ENCODE measurements around the gene BCAR3.
"Not testable (repeated sequence)": the region's sequence is repeated elsewhere in the genome, so short reads cannot be mapped to it uniquely, and the experiment has no call there.

Gene BCAR3

DNA sequence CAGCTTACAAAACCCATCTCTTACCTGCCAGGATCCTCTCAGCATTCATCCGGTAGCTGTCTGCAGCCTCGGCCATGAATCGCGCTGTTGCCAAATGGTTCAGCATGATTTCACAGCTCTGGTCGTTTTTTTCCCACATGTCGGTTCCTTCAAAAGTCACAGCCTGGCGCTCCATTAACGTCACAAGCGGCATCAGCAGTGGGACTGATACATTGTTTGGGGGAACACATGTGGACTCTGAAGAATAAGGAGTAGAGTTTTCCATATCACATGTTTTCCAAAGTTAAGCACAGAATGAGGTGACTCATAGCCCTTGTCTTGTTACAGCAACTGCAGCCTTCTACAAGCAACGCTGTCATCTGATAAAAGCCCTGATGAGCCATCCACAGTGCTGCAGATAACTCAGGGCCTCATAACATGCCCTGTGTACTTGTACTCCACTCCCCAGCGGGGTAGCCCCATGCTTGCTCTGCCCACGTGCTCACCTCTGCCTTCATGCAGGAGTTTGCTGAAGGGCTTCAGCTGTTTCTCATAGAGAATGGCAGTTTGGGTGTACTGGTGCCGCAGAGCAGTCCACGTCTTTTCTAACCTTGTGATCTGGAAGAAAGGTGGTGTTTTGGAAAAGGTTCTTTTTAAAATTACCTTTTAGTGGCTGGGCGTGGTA lies 114.2 kb downstream of the BCAR3 start:
- DNase-seq (ENCODE audit: extremely low spot score, insufficient read length, low read depth) = no peak
- FAIRE-seq = no peak

DNA sequence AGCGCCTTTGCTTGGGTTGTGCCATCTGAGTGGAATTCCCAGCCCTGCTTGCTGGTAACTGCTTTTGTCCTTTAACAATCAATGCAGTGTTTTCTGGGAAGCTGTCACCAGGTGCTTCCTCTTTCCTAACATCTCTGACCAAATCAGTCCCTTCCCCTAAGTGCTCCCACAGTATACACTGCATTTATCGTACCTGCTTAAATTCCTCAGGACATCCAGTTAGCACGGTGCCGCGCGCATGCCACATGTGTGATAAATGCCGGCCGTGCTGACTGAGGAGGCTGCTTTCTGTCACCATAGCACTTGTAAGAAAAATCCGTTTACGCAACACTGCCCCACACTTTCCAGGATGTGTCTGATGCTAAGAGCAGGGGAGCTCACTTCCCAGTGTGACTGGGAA lies 115.4 kb downstream of the BCAR3 start:
- FAIRE-seq = no peak
- DNase-seq (ENCODE audit: extremely low spot score, insufficient read length, low read depth) = no peak

DNA sequence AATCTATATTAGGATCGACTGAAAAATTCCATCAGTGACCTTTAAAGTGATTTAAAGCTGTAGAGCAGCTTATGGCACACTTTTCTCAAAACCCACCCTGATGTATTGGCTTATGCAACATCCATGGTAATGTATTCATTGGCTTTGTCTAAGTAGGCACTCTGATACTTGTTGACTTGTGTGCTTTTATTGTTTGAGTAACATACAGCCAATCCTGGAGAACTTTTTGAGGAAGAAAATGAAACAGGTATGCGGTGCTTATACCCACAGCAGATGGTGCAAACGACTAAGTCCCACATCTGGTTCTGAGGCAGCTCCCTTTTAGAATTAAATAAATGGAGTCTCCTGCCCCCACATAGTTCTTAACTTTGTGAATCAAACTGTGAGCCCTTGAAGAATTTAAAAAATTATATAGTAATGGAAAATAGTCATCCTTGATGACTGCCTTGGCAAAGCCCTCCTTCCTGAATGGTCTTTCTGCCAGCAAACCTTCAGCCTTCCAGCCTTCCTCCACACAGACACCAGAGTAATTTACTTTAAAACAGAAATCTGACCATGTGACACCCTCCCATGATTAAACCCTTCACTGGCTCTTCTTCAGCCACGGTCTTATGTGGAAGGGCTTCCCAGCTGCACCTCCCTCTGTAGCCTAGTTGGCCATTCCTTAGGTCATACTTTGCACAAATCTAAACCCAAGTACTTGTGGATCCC lies 116.0 kb downstream of the BCAR3 start:
- no peak for DNase-seq (ENCODE audit: extremely low spot score, insufficient read length, low read depth)
- no peak for FAIRE-seq

DNA sequence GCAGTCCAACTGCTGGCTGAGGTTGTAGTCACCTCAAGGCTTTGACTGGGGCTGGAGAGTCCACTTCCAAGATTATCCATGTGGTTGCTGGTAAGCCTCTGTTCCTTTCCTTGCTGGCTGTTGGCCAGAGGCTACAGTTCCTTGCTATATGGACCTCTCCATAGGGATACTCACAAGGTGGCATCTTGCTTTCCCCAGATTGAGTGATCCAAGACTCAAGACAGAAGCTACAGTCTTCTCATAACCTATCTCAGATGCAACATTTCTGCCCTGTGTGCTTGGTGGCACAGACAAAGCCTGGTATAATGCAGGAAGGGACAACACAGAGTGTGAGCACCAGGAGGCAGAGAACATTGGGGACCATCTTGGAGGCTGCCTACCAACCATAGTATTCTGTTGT lies 121.9 kb downstream of the BCAR3 start:
- DNase-seq (ENCODE audit: extremely low spot score, insufficient read length, low read depth) = no peak
- FAIRE-seq = no peak

DNA sequence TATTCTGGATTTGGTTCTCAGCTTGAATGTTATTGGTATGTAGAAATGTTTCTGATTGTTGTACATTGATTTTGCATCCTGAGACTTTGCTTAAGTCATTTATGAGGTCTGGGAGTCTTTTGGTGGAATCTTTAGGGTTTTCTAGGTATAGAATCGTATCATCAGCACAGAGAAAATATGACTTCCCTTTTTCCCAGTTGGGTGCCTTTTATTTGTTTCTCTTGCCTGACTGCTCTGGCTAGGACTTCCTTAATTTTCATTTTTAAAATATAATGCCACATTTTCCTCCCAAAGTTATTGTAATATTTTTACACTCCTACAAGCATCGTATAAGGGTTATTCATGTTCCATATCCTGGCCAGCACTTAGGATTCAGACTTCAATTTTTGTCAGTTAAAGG lies 122.6 kb downstream of the BCAR3 start:
- no peak for FAIRE-seq
- no peak for DNase-seq (ENCODE audit: extremely low spot score, insufficient read length, low read depth)

DNA sequence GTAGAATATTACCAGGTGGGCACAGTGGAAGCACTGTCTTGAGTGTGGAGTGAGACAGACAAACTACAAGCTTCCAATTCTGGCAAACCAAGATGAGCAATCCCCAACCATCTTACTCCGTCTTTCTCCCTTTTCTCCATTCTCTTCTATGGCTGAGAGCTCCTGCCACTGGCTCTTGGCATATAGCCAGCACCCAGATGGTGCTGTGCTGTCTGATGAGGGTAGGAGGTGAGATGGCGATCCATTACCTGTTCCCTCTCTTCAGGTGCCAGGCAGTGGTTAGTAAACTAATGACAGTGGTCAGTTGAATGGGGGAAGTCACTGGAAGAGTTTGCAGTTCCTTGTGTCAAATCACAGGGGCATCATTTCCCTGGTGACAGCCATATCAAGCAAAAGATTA lies 125.3 kb downstream of the BCAR3 start:
- no peak for DNase-seq (ENCODE audit: extremely low spot score, insufficient read length, low read depth)

DNA sequence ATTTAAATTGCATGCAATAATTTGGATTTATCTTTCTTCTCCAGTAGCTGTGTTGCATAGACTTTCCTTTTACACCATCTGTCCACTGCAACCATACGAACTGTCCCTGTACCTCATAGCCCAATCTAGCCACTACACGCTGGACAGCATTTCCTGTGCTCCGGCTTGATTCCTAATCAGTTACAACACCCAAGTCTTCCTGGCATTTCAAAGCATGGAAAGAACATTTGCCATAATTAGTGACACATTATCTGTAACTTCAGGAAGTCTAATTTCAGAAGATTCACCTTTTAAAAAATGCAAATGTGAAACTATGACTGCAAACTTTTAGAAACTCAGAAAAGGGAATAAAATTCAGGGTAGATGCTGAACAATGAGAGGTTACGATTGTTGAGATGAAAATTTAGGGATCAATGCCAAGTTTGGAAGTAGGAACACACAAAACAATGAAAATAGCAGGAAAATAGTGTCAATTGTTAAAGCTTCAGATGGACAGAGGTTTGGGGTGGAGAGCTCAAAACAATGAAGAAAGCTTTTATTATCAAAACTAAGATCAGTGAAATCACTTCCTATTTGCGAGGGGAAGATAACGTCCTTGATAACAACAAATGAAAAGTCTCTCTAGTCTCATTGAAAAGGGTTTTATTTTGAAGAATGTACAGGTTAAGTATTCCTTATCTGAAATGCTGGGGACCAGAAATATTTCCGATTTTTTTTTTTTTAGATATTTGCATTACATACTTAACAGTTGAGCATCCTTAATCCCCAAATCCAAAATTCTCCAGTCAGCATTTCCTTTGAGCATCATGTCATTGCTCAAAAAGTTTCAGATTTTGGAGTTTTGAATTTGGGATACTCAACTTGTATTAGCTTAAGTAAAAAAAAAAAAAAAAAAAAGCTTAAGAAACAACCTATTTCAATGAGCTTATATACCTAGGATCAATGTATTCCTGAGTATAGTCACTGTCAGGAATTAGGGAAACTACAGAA lies 126.5 kb downstream of the BCAR3 start:
- DNase-seq (ENCODE audit: extremely low spot score, insufficient read length, low read depth) = no peak
- FAIRE-seq = no peak

More for the DNA sequence above, 125.3 kb downstream of the BCAR3 start:
- no peak for FAIRE-seq

DNA sequence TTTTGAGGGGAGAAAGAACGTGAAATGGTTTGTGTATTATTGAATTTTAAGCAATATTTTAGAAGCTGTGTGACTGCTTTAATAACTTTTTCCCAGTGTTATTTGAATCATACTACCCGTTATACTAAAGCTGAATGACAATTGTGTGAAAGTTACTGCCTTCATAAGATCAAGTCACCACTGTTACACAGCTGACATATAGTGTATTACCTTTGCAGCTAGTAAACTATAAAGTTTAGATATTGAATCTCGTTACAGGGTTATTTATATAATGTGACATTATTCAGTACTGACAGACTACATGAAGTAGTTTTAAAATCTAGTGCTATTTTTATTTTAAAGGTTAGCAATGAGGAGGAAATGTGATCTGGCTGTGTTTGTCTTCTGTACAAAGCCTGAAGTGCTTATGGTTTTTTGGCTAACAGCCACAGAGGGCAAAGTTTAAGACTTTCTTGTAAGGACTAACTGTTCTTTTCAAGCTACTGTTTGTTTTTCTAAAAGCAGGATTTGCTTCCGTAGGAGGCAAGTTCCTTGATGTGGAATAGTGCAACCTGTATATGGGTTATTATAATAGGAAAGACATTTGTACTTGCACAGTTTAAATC lies 127.6 kb downstream of the BCAR3 start:
- not testable (repeated sequence) for FAIRE-seq; DNase-seq (ENCODE audit: extremely low spot score, insufficient read length, low read depth)

DNA sequence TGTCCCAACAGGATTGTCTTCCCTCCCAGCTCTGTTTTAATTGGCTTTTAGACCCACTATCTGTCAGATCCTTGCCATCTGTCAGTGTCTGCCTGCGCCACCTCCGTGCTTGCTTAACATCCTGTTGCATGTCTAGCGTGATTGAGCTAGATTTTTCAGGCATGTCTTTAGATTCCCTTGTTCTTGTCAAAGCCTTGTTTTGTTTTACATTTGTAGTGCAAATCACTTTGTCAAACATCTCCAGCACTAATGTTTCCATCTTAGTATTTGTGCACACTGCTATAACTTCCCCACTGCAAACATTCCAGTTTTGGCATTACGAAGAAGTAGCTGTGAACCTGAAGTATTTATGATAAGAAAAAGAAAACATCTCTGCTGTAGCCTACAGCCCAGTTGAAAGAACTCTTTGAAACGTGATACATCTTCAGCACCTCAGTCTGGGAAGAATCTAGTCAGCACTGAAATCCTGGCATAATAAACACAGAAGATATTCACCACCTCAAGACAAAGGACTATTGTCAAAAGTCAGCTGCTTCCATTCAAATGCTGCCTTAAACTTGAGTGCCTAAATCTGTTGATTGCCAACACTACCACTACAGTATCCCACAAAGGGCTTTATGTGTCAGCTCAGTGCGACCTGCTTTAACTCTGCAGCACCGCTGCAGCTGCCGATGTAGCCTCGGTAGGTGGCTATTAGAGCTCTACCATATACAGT lies 128.7 kb downstream of the BCAR3 start:
- FAIRE-seq = no peak

DNA sequence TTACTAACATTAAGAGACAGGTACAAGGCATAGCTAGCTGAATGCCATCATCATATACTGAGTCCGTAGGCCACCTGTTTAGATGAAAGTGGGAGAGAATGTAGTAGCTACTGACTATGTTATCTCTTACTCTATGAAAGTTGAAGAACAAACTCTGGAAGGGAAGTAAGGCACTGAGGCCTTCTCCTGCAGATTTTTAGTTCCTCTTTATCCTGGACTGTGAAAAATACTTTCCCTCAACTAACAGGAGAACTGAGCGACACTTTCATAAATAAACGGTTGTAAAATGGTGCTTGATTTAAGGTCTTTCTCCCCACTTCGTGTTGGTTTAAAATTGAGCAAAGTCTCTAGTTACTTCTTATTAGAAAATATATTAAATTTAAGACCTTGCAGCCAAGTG lies 131.8 kb downstream of the BCAR3 start:
- FAIRE-seq (no peak), DNase-seq (ENCODE audit: extremely low spot score, insufficient read length, low read depth) (no peak)

More for the DNA sequence above, 128.7 kb downstream of the BCAR3 start:
- no peak for DNase-seq (ENCODE audit: extremely low spot score, insufficient read length, low read depth)

DNA sequence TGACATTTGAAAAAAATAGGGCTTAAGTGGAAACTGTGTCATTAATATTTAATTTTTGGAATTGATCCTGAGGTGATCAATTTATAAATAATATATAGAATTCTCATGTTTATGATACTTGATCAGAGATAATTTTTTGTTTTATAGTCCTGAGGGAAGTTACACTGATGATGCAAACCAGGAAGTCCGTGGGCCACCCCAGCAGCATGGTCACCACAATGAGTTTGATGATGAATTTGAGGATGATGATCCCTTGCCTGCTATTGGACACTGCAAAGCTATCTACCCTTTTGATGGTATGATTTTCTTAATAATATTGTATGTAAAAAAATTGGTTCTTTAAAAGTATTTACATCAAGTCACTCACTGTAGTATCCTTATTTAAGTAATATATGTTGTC lies 132.5 kb downstream of the BCAR3 start:
- DNase-seq (ENCODE audit: extremely low spot score, insufficient read length, low read depth) (no peak), FAIRE-seq (no peak)

DNA sequence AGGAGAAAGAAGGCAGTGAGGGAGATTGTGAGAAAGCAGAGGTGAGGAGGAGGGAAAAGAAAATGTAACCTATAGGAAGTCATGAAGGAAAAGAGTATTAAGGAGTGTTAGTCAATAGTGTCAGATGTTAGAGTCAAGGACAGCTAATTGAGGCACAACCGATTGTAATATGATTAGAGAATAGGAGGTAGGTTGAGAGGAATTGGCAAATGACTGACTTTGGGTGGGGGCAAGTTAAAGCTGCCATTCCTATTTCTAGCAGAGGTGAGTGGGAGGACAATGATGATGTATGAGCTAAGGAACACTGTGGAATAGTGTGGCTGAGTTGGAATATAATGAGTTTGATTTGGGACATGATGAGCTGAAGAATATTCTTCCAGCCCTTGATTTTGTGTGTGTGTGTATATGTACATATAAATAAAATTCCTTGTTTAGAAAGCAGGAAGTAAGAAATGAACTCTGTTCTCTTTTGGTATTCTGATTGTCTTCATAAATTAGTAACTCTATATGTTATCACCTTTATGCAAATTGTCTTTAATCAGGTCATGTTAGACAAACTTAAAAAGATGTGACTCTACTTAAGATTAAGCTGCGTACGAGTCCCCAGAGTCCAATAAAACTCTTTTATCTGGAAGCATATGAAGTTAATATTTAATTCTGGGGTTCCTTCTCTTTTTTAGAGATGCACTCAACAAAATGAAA lies 135.3 kb downstream of the BCAR3 start:
- no peak for FAIRE-seq

DNA sequence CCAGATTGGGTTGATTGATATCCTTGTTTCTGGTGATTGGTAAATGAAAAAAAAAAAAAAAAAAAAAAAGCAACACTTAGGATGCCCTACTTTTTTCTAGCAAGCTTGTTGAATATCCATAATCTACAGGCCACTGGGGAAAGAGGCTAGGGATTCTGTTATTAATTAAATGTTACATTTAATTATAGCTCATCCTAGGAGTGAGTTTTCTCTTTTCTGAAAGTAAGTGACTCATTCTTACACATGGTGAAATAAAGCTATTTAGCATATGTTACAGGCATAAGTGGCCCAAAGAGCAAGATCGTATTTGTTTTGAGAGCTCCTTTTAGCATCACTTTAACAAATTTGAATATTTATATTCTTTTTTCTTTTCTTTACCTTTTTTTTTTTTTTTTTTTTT lies 139.2 kb downstream of the BCAR3 start:
- FAIRE-seq (no peak), DNase-seq (ENCODE audit: extremely low spot score, insufficient read length, low read depth) (no peak)

More for the DNA sequence above, 135.3 kb downstream of the BCAR3 start:
- no peak for DNase-seq (ENCODE audit: extremely low spot score, insufficient read length, low read depth)

DNA sequence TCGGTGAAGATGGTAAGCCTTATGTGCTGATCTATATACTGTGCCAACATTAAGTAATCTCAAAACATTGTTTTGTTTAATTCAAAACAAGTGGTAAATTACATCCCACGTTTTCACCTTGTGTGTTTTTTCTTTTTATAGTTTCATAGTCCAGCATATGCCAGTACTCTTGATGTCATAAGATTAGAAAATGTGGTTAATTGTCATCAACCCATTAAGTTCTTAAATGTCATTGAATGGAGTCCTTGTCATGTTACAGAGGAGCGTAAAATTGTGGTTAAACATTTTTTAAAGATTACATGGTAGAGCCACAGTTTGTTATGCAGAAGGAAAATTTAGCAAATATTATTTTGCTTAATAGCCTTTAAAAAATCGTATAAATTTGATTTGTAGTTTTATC lies 140.6 kb downstream of the BCAR3 start:
- no peak for DNase-seq (ENCODE audit: extremely low spot score, insufficient read length, low read depth)
- no peak for FAIRE-seq

DNA sequence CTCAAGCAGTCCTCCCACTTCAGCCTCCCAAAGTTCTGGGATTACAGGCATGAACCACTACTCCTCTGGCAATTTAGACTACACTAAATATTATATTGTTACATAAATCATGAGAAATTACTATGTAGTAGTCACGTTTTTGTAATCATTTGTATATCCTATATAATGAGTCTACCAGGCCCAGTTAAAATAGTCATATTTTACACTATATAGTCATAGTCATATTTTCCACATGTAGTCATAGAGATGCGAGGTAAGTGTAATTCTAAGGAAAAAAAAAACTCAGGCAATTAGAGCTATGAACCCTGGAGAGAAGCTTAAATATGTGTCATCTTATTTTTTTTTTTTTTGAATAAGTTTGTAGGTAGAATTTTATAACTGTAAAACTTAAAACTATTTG lies 143.7 kb downstream of the BCAR3 start:
- FAIRE-seq (no peak), DNase-seq (ENCODE audit: extremely low spot score, insufficient read length, low read depth) (no peak)

DNA sequence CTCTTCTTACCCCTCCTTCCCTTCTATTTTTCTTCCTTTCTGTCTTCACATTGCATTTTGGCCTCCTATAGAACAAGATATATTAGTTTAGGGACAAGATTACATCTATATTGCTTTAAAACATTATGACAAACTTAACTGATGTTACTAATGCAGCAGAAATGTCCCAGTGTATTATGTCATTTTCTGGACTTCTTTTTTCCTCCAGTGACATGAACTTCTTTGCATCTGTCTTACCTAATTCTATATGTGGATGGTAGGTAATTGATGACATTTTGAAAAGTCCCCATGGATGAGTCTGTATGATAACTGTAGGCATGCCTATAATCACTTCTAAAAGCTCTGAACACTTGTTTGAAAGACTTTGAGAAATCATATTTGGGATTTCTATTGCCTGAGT lies 144.2 kb downstream of the BCAR3 start:
- FAIRE-seq = no peak

DNA sequence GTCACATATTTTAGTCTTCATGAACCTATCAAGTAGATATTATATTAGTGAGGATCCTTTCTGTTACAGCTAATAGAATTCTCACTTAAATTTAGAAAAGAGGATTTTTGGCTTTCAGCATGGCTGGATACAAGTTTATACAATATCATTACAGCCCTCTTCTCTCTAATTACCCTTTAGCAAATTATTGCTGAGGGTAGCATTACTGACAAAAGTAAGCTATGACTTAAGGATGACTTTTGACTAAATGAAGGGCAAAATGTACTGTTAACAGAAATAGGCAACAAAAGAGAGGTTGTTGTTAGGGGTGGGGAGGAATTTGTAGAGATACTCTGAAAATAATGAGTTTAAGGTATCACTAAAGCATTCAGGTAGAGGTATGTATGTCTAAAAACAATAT lies 148.0 kb downstream of the BCAR3 start:
- DNase-seq (ENCODE audit: extremely low spot score, insufficient read length, low read depth) (no peak), FAIRE-seq (no peak)

More for the DNA sequence above, 144.2 kb downstream of the BCAR3 start:
- DNase-seq (ENCODE audit: extremely low spot score, insufficient read length, low read depth) = no peak

DNA sequence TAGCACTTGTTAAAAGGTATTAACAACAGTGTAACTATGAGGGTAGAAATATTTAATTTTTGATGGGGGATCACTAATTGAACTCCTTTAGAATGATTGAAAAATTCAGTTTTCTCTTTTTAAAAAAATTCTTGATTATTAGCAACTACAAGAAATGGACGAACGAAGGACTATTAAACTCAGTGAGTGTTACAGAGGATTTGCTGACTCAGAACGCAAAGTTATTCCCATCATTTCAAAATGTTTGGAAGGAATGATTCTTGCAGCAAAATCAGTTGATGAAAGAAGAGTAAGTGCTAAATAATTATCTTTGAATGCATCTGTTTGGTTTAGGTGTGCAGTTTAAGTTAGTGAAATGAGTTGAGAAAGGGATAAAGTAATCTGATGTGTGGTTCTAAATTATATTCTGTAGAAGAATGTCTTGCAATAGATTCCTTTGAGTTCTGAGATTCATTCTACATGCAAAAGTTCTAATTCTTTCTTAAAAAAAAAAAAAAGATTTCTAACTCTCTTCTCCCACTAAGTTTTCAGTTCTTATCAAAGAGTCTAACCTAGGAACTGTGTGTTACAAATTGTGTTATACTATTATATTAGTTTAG lies 148.8 kb downstream of the BCAR3 start:
- DNase-seq (ENCODE audit: extremely low spot score, insufficient read length, low read depth) (no peak), FAIRE-seq (no peak)

DNA sequence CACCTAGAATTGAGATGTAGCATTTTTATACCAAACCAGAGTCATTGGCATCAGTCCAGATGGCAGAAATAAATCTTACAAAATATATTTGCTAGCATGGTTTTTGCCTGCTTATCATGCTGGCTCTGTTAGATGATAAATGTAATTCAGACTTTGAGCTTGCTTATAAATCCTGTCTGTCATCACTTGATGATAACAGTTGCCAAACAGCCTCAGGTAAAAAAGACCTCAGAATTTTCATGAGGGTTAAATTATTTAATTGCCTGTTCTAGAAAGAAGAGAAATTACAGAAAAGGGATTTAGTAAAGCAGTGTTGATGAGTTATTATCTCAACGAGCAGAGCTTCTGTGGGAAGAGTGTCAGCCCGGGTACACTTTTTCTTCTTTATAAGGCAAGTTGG lies 150.4 kb downstream of the BCAR3 start:
- no peak for DNase-seq (ENCODE audit: extremely low spot score, insufficient read length, low read depth)
- FAIRE-seq = no peak
